Duodenal mucosa (tissue), 2 donors: Measurements from ENCODE around the gene LHX6.

ENCODE experiments used
- H3K27ac ChIP-seq: one replicate; pipeline ENCODE4 v1.7.0; 2013; ENCODE audit warnings: low read depth, low read length
- H3K27me3 ChIP-seq, 2 donors: one replicate each; pipeline ENCODE4 v1.7.0; 2013; ENCODE audit warnings: low read length in 2 of 2, control low read depth in 1 of 2; ENCODE audit not compliant: insufficient read depth in 2 of 2, control insufficient read depth in 1 of 2
- H3K36me3 ChIP-seq, 2 donors: one replicate each; pipeline ENCODE4 v1.7.0; 2013; ENCODE audit warnings: low read length in 2 of 2, control low read depth in 1 of 2; ENCODE audit not compliant: insufficient read depth in 2 of 2, control insufficient read depth in 1 of 2
- H3K4me1 ChIP-seq, 2 donors: one replicate each; pipeline ENCODE4 v1.7.0; 2013; ENCODE audit warnings: low read length in 2 of 2, control low read depth in 1 of 2; ENCODE audit not compliant: insufficient read depth in 2 of 2, control insufficient read depth in 1 of 2
- H3K4me3 ChIP-seq, 2 donors: one replicate each; pipeline ENCODE4 v1.7.0; 2013; ENCODE audit warnings: low read length in 2 of 2, low read depth in 1 of 2
- H3K9ac ChIP-seq, 2 donors: one replicate each; pipeline ENCODE4 v1.7.0; 2013; ENCODE audit warnings: low read length in 2 of 2, low read depth in 1 of 2
- H3K9me3 ChIP-seq, 2 donors: one replicate each; pipeline ENCODE4 v1.7.0; 2013; ENCODE audit warnings: low read length in 2 of 2, control low read depth in 1 of 2; ENCODE audit not compliant: control insufficient read depth in 1 of 2

The LHX6 gene

DNA sequence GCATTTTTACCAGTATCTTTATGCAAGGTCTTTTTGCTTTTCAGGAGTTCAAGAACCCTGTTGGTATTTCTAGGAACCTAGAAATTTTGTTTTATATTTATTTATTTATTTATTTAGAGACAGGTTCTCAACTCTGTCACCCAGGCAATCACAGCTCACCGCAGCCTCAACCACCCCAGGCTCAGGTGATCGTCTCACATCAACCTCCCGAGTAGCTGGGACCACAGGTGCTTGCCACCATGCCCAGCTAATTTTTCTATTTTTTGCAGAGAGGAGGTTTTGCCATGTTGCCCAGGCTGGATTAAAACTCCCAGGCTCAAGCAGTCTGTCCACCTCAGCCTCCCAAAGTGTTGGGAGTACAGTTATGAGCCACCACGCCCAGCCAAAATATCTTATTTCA lies 32.9 kb downstream of the LHX6 start:
- Histone ChIP-seq H3K36me3 (no peaks in the 10 kb centered on the region), H3K9ac (no peak overlapping the region), H3K4me1 (peaks cover 5 to 9% of the 10 kb centered on the region in 2 donors), H3K27me3 (peaks cover 9 to 17% of the 10 kb centered on the region in 2 donors), H3K4me3 (no peak overlapping the region), H3K9me3 (no peaks in the 10 kb centered on the region), H3K27ac (no peak overlapping the region)

DNA sequence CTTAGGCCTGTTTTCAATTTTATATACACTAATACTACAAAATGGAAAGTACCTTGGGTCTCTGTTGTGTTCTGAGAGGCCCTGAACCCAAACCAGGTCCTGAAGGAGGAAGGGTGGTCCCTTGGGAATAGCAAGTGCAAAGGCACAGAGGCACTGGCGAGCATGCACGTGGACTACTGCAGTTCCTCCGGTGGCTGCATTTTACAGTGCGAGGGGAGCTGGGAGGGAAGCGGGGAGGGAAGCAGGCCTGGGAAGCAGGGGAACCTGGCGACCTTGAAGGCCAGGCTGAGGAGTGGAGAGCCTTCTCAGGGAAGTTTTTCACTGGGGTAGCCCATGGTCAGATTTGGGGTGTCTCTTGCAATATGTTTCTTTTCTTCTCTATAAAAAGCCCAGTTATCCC lies 35.1 kb downstream of the LHX6 start:
- Histone ChIP-seq H3K36me3 (no peaks in the 10 kb centered on the region), H3K27me3 (peaks cover 9 to 17% of the 10 kb centered on the region in 2 donors), H3K27ac (no peak overlapping the region), H3K9me3 (no peaks in the 10 kb centered on the region), H3K9ac (no peak overlapping the region), H3K4me1 (peaks cover 5 to 9% of the 10 kb centered on the region in 2 donors), H3K4me3 (no peak overlapping the region)

DNA sequence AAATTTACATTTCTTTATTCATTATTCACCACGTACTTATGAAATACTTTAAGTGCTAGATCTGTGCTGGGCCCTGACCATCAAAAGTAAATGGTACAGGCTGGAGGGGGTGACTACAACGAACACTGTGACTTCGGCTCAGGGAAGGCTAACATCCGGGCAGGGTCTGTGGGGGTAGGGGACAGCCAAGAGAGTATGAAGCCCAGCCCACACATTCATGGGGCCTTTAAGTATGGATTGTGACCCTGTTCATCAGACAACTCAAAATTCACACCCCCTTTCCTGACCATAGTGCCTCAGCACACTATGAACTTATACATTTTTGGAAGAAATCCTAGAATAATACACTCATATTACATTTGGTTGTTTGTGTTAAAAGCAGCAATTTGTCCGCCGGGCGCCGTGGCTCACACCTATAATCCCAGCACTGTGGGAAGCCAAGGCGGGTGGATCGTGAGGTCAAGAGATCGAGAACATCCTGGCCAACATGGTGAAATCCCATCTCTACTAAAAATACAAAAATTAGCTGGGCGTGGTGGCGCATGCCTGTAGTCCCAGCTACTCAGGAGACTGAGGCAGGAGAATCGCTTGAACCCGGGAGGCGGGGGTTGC lies 35.7 kb downstream of the LHX6 start:
- no peak overlapping the region for H3K27ac ChIP-seq

DNA sequence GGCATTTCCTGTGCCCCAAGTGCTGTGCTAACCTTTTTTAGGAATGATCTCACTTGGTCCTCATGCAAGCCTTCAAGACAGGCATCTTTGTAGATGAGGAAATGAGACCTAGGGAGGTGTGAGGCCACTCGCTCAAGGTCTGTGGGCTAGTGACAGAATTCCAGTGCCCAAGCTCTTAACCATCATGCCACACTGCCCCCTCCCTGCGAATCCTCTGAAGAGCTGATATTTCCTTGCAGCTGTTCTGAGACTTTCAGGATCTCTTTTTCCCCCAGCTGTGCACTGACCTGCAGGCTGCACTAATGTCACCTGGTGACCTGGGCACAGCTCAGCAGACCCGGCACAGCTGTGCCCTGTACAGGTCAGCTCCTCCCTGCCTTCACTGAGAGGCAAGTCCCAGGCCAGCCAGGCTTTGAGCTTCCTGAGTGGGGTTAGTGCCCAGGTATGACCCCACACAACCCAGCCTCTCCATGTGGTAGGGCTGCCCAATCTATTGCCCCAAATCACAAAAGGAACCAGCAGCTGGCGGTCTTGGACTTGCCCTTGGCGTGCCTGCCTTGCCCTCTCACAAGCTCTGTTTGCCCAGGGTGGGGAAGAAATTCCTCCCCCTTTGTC lies 36.4 kb downstream of the LHX6 start:
- H3K4me3 ChIP-seq = no peak overlapping the region
- no peak overlapping the region for H3K9ac ChIP-seq
- H3K27me3 ChIP-seq = peaks cover 1 to 6% of the 10 kb centered on the region in 2 donors
- H3K27ac ChIP-seq = no peak overlapping the region
- peaks cover 0 to under 1% of the 10 kb centered on the region in 2 donors for H3K4me1 ChIP-seq
- H3K9me3 ChIP-seq = no peaks in the 10 kb centered on the region
- no peaks in the 10 kb centered on the region for H3K36me3 ChIP-seq

More for the DNA sequence above, 35.7 kb downstream of the LHX6 start:
- Histone ChIP-seq H3K9me3 (no peaks in the 10 kb centered on the region), H3K4me1 (peaks cover 4 to 7% of the 10 kb centered on the region in 2 donors), H3K4me3 (no peak overlapping the region), H3K36me3 (no peaks in the 10 kb centered on the region), H3K9ac (no peak overlapping the region), H3K27me3 (peaks cover 5 to 11% of the 10 kb centered on the region in 2 donors)

DNA sequence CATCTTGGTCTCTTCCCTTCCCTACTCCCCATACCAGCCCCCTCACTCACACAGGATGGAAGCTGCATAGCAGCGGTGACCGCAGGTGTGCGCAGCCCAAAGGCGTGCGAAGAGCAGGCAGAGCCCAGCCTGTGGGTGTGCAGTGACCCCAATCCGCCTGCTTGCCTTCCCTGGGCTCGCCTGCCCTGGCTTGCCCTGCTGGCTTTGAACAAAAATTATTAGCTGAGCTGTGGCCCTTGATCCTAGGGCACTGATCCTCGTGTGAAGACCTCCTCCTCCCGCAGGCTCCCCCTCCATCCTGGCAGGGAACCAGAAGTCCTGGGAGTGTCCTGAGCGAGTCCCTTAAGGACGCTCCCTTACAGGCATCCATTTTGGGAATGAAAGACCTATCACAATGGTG lies 37.2 kb downstream of the LHX6 start:
- H3K9me3 ChIP-seq = no peaks in the 10 kb centered on the region

DNA sequence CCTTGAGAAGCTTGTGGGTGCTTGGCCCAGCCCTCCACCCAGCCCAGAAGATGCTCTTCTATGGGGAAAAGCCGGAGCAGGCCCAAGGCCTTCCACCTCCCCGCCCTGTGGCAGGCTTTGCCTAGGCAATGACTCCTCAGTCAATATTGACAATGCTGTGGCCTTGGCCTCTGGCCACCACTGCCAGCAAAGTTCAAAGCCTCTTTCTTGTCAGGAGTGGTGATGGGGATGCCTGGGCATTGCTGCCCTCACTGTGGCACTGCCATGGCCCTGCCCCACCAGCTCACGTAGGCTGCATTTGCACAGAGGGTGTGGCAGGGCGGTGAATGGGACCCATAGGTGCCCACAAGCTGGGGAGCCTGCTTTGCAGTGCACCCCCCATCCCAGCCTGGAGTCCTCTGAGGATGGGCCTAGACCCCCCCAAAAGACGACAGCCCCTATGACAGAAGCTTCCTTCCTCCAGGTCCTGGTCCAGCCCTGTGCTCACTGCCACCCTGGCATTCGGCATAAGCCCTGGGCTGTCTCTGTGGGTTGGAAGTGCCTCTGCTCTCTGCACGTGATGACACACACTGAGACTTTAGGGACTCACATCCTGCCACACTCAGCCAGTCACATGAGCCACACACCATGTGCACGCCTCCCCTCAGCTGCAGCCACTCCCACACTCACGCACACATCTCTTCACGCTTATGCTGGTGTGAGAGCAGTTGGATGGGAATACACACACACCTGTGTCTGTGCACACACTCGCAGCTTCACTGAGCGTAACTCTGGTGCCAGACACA lies 38.0 kb downstream of the LHX6 start:
- Histone ChIP-seq H3K9me3 (no peaks in the 10 kb centered on the region), H3K27me3 (no peaks in the 10 kb centered on the region), H3K27ac (no peak overlapping the region), H3K4me1 (no peaks in the 10 kb centered on the region), H3K9ac (no peak overlapping the region), H3K36me3 (no peaks in the 10 kb centered on the region), H3K4me3 (no peak overlapping the region)

More for the DNA sequence above, 37.2 kb downstream of the LHX6 start:
- Histone ChIP-seq H3K4me1 (no peaks in the 10 kb centered on the region), H3K27me3 (no peaks in the 10 kb centered on the region), H3K4me3 (no peak overlapping the region), H3K36me3 (no peaks in the 10 kb centered on the region), H3K27ac (no peak overlapping the region), H3K9ac (no peak overlapping the region)

DNA sequence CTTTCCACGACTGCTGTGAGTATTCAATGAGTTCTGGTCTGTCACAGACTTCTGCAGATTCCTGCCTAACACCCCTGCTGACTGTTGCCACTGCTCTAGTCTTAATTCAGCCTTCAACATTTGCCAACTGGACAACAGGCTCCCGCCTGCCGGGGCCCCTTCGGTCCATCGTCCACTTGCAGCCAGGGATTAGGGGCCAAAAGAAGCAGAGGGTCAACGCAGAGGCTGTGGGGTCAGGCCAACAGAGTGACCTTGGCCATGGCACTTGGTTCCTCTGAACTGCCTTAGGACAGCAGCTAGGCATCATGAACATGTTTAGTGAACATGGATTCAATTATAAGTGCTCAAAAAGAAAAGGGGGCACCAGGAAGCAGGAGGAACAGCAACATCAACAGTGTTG lies 40.4 kb downstream of the LHX6 start:
- Histone ChIP-seq H3K27me3 (peaks cover 0 to 3% of the 10 kb centered on the region in 2 donors), H3K27ac (no peak overlapping the region), H3K36me3 (no peaks in the 10 kb centered on the region), H3K9ac (no peak overlapping the region), H3K9me3 (no peaks in the 10 kb centered on the region), H3K4me1 (no peaks in the 10 kb centered on the region), H3K4me3 (no peak overlapping the region)

DNA sequence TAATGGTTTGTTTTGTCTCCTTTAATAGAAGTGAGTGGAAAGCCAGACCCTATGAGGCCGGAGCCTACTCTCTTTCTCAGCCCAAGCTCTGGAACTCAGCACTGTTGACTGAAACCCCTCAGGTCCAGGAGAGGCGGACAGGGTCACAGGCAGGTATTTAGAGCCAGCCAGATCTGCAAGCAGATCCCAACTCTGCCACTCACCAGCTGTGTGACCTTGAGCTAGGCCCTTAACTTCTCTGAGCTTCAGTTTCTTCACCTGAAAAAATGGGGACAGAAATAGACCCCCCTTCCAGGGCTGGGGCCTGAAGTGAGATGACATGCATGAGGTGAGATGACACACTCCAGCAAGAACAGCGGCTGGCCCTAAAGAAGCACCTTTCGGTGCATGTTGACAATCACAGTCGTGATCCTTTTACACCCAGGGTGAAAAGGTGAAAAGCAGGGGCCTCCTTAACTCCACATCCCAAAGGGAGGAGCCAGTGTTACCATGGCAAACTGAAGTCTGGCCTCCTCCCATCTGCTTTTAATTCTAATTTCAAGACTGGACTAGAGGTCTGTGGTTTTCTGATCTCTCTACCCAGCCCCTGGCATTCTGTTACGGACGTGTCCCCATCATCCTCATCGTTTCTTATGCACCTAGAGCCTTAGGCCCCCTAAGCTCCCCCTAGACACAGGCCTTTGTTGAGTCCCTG lies 41.8 kb downstream of the LHX6 start:
- Histone ChIP-seq H3K27ac (no peak overlapping the region), H3K9ac (no peak overlapping the region), H3K36me3 (no peaks in the 10 kb centered on the region), H3K4me3 (no peak overlapping the region), H3K4me1 (no peaks in the 10 kb centered on the region), H3K9me3 (no peaks in the 10 kb centered on the region), H3K27me3 (peaks cover 0 to 12% of the 10 kb centered on the region in 2 donors)

DNA sequence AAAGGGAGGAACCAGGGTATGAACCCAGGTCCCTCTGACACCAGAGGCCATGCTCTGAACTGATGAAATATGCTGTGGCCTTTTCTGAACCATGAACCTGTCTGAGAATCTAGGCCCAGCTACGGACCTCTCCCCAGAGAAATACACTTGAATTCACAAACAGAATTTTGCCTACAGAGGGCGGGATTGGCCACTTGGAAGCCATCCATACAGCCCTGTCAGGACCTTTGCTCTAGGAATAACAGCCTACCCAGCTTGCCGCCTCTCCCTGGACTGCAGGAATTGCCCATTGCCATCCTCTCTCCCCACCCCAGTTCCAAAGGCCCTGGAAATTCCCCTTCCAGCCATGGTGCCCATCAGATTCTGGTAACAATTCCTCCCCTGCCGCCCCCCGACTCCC lies 42.5 kb downstream of the LHX6 start:
- H3K4me1 ChIP-seq = no peaks in the 10 kb centered on the region
- H3K9me3 ChIP-seq = no peaks in the 10 kb centered on the region
- no peak overlapping the region for H3K4me3 ChIP-seq
- H3K27me3 ChIP-seq = peaks cover 0 to 12% of the 10 kb centered on the region in 2 donors
- H3K36me3 ChIP-seq = no peaks in the 10 kb centered on the region
- H3K27ac ChIP-seq = no peak overlapping the region
- no peak overlapping the region for H3K9ac ChIP-seq

DNA sequence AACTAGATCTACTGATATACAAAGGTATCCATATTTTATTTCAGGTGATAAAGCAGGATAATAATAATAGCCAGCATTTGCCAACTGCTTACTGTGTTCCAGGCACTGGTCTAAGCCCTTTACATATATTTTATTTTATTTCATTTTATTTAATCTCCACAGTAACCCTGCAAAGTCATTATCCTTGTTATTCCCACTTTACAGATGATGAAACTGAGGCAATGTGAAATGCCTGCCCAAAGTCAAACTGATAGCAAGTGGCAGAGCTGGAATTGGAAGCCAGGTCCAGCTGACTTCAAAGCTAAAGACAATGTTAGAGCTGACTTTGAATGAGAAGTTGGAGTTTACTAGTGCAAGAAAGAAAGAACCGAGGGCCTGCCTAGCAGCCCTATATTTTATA lies 44.2 kb downstream of the LHX6 start:
- no peak overlapping the region for H3K27ac ChIP-seq
- no peaks in the 10 kb centered on the region for H3K9me3 ChIP-seq
- no peak overlapping the region for H3K9ac ChIP-seq
- H3K4me1 ChIP-seq = peaks cover 4 to 5% of the 10 kb centered on the region in 2 donors
- peaks cover 0 to 12% of the 10 kb centered on the region in 2 donors for H3K27me3 ChIP-seq
- H3K36me3 ChIP-seq = no peaks in the 10 kb centered on the region
- no peak overlapping the region for H3K4me3 ChIP-seq
